ENCODE measurements around the gene KCNQ5.
"Not testable (repeated sequence)": the region's sequence is repeated elsewhere in the genome, so short reads cannot be mapped to it uniquely, and the experiment has no call there.

DNA sequence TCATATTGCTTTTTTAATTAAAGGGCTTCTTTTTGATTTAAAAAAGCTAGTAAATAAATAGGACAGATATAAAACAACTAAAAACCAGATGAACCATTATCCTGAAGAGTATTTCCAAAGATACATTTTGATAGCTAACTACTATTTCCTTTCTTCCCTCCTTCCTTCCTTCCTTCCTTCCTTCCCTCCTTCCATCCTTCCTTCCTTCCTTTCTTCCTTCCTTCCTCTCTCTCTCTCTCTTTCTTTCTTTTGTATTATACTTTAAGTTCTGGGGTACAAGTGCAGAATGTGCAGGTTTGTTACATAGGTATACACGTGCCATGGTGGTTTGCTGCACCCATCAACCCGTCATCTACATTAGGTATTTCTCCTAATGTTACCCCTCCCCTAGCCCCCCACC, 40.9 kb upstream of the KCNQ5 start:
- TF ChIP-seq, protein P1, sequence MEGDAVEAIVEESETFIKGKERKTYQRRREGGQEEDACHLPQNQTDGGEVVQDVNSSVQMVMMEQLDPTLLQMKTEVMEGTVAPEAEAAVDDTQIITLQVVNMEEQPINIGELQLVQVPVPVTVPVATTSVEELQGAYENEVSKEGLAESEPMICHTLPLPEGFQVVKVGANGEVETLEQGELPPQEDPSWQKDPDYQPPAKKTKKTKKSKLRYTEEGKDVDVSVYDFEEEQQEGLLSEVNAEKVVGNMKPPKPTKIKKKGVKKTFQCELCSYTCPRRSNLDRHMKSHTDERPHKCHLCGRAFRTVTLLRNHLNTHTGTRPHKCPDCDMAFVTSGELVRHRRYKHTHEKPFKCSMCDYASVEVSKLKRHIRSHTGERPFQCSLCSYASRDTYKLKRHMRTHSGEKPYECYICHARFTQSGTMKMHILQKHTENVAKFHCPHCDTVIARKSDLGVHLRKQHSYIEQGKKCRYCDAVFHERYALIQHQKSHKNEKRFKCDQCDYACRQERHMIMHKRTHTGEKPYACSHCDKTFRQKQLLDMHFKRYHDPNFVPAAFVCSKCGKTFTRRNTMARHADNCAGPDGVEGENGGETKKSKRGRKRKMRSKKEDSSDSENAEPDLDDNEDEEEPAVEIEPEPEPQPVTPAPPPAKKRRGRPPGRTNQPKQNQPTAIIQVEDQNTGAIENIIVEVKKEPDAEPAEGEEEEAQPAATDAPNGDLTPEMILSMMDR (IDR thresholded peaks at IDR 0.05; ENCODE audit: low read depth, low read length, poor library complexity, severe bottlenecking) = not testable (repeated sequence)
- not testable (repeated sequence) for TF ChIP-seq EZH2phosphoT487 (IDR thresholded peaks at IDR 0.05; ENCODE audit: borderline replicate concordance, low read length)

All from DOHH2 (cell line).